Gastroesophageal sphincter (tissue), 4 donors: ENCODE results near the gene FBXL13. TPM values are rescaled to one million over a fixed set of nuclear protein-coding genes. Genes with fewer than 3 reads are reported as not detected.

Source experiments
- ATAC-seq: fragments of 150-250 bp; one replicate; pipeline ENCODE4 v1.9.1; 2016; ENCODE audit warnings: mild to moderate bottlenecking, moderate library complexity
- H3K27ac ChIP-seq, 4 donors: fragments of 200-600 bp; sonication (generic) in 3 of 4; 1 replicate in 3 of 4; 2 replicates in 1 of 4; pipeline ENCODE4 v1.5.1; 2016 to 2019
- H3K27me3 ChIP-seq: fragments of 200-600 bp; sonication (generic); one replicate; pipeline ENCODE4 v1.5.1; 2019
- H3K36me3 ChIP-seq, 2 donors: fragments of 200-600 bp; sonication (generic); one replicate each; pipeline ENCODE4 v1.5.1; 2019; ENCODE audit warnings: control low read depth in 1 of 2
- H3K4me1 ChIP-seq, 3 donors: fragments of 200-600 bp; sonication (generic); 1 replicate in 2 of 3; 2 replicates in 1 of 3; pipeline ENCODE4 v1.5.1; 2016 to 2019; ENCODE audit warnings: control low read depth in 2 of 3
- H3K4me3 ChIP-seq, 2 donors: fragments of 200-600 bp; sonication (generic); one replicate each; pipeline ENCODE4 v1.5.1; 2019; ENCODE audit warnings: mild to moderate bottlenecking in 1 of 2, moderate library complexity in 1 of 2
- H3K9me3 ChIP-seq, 3 donors: fragments of 200-600 bp; sonication (generic); one replicate each; pipeline ENCODE4 v1.5.1; 2017 to 2019; ENCODE audit warnings: control low read depth in 2 of 3
- EP300 ChIP-seq: sonication (generic); formaldehyde crosslinking; IDR thresholded peaks from one replicate; pipeline ENCODE4 v1.6.1; 2017; ENCODE audit warnings: antibody characterized with exemption, mild to moderate bottlenecking
- POLR2A ChIP-seq, 2 donors: fragments of 450-650 bp; IDR thresholded peaks; one replicate each; pipeline ENCODE4 v1.6.1; 2017; ENCODE audit warnings: antibody characterized with exemption in 2 of 2, mild to moderate bottlenecking in 2 of 2, moderate library complexity in 1 of 2
- POLR2AphosphoS5 ChIP-seq: sonication (generic); formaldehyde crosslinking; IDR thresholded peaks from one replicate; pipeline ENCODE4 v1.6.1; 2017; ENCODE audit warnings: antibody characterized with exemption
- WGBS, 2 donors: methylation state at CpG; one replicate each; pipeline ENCODE4 v1.1.5; 2018; ENCODE audit warnings: low coverage in 1 of 2; 5-methylcytosine and 5-hydroxymethylcytosine counted together
- total RNA-seq, 4 donors: library from RNA; depleted of rRNA; stranded (reverse); fragments of >200 nt; gene quantifications; one replicate each; pipeline ENCODE4 v1.1.0, GENCODE V29; 2016
- TF ChIP-seq, protein P1 (sequence below), 4 experiments: fragments of 200-600 bp in 2 of 4; fragments of 450-650 bp in 2 of 4; sonication (generic) in 1 of 4; IDR thresholded peaks; one replicate each; pipeline ENCODE4 v1.5.1; 2017 to 2019; ENCODE audit warnings: antibody characterized with exemption in 4 of 4, mild to moderate bottlenecking in 2 of 4, moderate library complexity in 2 of 4

FBXL13 gene
- total RNA-seq, 4 donors from 2014 or later = 1.3 to 5.8 (median 3.2) TPM

DNA sequence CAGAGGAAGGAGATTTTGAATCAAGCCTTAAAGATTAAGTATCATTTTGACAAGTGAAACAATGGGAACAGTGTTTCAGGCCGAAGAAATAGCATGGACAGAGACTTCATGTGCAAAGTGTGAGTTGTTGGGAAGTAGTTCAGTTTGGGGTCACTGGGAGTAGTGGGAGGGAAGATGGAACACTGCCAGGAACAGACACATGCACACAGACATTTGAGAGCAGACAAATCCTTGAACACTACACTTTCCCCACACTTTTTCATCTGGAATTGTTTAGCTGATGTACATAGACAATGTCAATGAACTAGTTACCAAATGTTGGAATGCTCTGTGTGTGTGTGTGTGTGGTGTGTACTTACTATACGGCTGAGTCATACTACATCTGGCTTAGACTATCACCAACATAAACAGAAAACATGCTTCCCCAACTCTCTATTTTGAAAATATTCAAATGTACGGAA, 214.2 kb downstream of the FBXL13 start:
- peaks cover 3 to 24% (median 5%) of the 10 kb centered on the region in 3 donors for H3K4me1 ChIP-seq
- H3K27ac ChIP-seq = peak overlapping the region in 2 of 4 donors; percentile 38 to 60
- 28 to 38% methylated on average over 3 of the region's 3 CpGs for WGBS, 2 donors
- no peaks in the 10 kb centered on the region for H3K27me3 ChIP-seq
- H3K4me3 ChIP-seq = no peak overlapping the region
- ATAC-seq = no peak
- TF ChIP-seq, protein P1, sequence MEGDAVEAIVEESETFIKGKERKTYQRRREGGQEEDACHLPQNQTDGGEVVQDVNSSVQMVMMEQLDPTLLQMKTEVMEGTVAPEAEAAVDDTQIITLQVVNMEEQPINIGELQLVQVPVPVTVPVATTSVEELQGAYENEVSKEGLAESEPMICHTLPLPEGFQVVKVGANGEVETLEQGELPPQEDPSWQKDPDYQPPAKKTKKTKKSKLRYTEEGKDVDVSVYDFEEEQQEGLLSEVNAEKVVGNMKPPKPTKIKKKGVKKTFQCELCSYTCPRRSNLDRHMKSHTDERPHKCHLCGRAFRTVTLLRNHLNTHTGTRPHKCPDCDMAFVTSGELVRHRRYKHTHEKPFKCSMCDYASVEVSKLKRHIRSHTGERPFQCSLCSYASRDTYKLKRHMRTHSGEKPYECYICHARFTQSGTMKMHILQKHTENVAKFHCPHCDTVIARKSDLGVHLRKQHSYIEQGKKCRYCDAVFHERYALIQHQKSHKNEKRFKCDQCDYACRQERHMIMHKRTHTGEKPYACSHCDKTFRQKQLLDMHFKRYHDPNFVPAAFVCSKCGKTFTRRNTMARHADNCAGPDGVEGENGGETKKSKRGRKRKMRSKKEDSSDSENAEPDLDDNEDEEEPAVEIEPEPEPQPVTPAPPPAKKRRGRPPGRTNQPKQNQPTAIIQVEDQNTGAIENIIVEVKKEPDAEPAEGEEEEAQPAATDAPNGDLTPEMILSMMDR (IDR thresholded peaks at IDR 0.05) = no peak
- no peak for TF ChIP-seq EP300
- TF ChIP-seq POLR2A (IDR thresholded peaks at IDR 0.05) = no peak
- peak; percentile 8 for TF ChIP-seq POLR2AphosphoS5
- no peaks in the 10 kb centered on the region for H3K36me3 ChIP-seq
- no peaks in the 10 kb centered on the region for H3K9me3 ChIP-seq

DNA sequence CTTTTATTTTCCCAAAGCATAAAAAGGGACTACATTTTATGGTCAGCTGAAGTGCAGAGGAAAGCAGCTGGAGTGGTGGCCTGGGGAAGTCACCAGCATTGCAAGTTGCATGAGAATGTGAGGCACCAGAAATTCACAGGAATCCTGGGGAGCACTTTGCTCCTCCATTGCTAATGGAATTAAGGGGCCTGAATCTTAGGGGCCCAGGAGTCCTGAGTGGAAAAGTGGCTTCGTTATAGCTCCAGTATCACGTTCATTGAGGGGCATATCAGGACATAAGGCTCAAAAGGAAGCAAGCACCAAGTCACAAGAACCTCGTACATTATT, 214.8 kb downstream of the FBXL13 start:
- 54 to 74% methylated on average over 3 of the region's 3 CpGs for WGBS, 2 donors
- no peaks in the 10 kb centered on the region for H3K36me3 ChIP-seq
- no peak for ATAC-seq

DNA sequence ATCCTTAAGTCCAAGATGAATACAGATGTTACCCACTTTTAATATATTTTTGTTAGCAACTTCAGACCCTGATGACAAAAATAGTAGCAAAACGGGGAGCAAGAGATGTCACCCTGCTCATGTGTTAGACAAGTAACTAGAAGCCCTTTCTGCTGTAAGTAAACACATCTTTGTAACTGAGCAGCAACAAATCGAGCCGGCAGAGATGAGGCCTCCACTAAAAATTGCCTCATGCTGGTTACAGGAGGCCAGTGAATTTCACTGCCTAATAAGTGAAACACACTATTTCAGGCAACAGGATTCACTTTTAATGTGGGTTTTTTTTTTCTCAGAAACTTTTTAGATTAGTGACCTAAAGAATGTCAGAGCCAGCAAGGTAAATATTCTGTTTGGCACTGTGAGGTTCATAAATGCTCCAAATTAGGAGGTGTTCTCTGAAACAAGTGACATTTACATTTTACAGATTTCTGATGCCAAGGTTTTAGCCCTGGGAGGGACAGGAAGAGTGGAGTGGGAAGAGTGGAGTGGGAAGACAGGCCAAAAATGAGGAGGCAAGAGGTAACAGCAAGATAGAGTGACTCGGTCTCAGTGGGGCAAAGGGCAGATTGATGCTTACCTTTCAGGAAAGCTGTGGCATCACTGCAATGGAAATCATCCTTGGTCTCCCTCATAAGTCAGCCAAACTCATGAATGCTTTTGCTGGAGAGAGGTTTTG, 215.4 kb downstream of the FBXL13 start:
- H3K9me3 ChIP-seq = no peaks in the 10 kb centered on the region
- 28 to 38% methylated on average over 3 to 4 of the region's 4 CpGs for WGBS, 2 donors
- no peaks in the 10 kb centered on the region for H3K27me3 ChIP-seq
- peaks cover 3 to 24% (median 5%) of the 10 kb centered on the region in 3 donors for H3K4me1 ChIP-seq
- TF ChIP-seq POLR2AphosphoS5 (no peak), EP300 (no peak), POLR2A (IDR thresholded peaks at IDR 0.05) (no peak)
- TF ChIP-seq, protein P1 (IDR thresholded peaks at IDR 0.05) = no peak
- H3K27ac ChIP-seq = peak overlapping the region; percentile 38 to 60 (median 54)
- H3K36me3 ChIP-seq = no peaks in the 10 kb centered on the region
- ATAC-seq = no peak
- H3K4me3 ChIP-seq = no peak overlapping the region

More for the DNA sequence above, 214.8 kb downstream of the FBXL13 start:
- H3K27me3 ChIP-seq = no peaks in the 10 kb centered on the region
- H3K9me3 ChIP-seq = no peaks in the 10 kb centered on the region
- peaks cover 3 to 24% (median 5%) of the 10 kb centered on the region in 3 donors for H3K4me1 ChIP-seq
- TF ChIP-seq EP300 (no peak), POLR2A (IDR thresholded peaks at IDR 0.05) (no peak), POLR2AphosphoS5 (no peak)
- TF ChIP-seq, protein P1 (IDR thresholded peaks at IDR 0.05) = no peak
- H3K27ac ChIP-seq = peak overlapping the region in 2 of 4 donors; percentile 38 to 60
- no peak overlapping the region for H3K4me3 ChIP-seq

DNA sequence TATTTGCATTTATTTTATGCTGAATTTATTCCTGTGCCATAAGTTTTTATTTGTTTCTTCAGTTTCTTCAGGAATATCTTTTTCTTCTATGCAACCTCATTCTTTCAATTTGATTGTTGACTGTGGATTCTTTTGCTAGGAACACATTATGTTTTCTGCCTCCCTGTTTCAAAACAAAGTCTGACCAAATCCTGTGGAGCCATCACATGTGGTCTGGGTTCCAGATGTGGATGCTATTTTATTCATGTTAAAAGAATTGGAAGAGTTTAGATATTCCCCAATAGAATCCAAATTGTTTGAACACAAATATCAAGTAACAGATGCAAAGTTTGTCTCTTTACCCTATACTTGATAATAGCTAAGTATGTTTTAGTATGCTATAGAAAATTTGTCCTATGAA, 218.6 kb downstream of the FBXL13 start:
- Histone ChIP-seq H3K4me3 (no peak overlapping the region), H3K27me3 (no peaks in the 10 kb centered on the region), H3K36me3 (no peaks in the 10 kb centered on the region), H3K27ac (no peak overlapping the region), H3K4me1 (peaks cover 3 to 24% (median 5%) of the 10 kb centered on the region in 3 donors), H3K9me3 (no peaks in the 10 kb centered on the region)
- TF ChIP-seq EP300 (no peak), POLR2A (IDR thresholded peaks at IDR 0.05) (no peak), POLR2AphosphoS5 (no peak)
- TF ChIP-seq, protein P1 (IDR thresholded peaks at IDR 0.05) = no peak
- ATAC-seq = no peak

DNA sequence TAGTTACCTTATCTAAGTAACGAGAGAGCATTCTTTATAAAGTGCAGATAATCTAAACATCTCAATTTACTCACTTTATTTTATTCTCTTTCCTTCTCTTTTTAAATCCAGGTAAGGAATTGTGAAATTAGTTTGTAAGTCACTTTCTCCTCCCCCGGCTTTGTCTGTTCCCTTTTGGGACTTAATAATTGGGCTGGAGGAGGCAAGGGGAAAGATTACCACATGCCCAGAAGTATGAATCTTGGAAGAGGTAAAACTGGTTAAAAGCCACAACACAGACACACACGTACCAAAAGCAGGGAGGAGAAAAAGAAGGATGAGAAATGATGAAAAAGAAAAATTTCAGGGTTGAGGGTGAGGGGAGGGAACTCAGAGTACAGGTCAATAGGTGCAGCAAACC, 225.1 kb downstream of the FBXL13 start:
- Histone ChIP-seq H3K27ac (no peak overlapping the region), H3K9me3 (no peaks in the 10 kb centered on the region), H3K4me1 (no peaks in the 10 kb centered on the region), H3K36me3 (no peaks in the 10 kb centered on the region), H3K4me3 (no peak overlapping the region), H3K27me3 (no peaks in the 10 kb centered on the region)
- 49 to 86% methylated on average over 3 of the region's 3 CpGs for WGBS, 2 donors
- ATAC-seq = no peak
- no peak for TF ChIP-seq POLR2AphosphoS5
- TF ChIP-seq EP300 = no peak
- TF ChIP-seq, protein P1 (IDR thresholded peaks at IDR 0.05) = no peak
- no peak for TF ChIP-seq POLR2A (IDR thresholded peaks at IDR 0.05)
